Lower leg skin (tissue), 4 donors: ENCODE results near the gene EML1. TPM values are rescaled to one million over a fixed set of nuclear protein-coding genes. Genes with fewer than 3 reads are reported as not detected.

Experiments
- DNase-seq, 2 donors: peaks; one replicate each; pipeline ENCODE4 v3.0.0-alpha.2; 2019; ENCODE audit warnings: low spot score in 2 of 2
- H3K4me3 ChIP-seq: fragments of 200-600 bp; sonication (generic); 2 replicates; pipeline ENCODE4 v1.5.1; 2017; ENCODE audit warnings: mild to moderate bottlenecking, low read depth; ENCODE audit not compliant: poor library complexity, severe bottlenecking
- CTCF ChIP-seq, 3 donors: fragments of 450-650 bp; IDR thresholded peaks; one replicate each; pipeline ENCODE4 v1.5.1; 2016; ENCODE audit warnings: antibody characterized with exemption in 3 of 3, mild to moderate bottlenecking in 3 of 3, moderate library complexity in 2 of 3
- POLR2A ChIP-seq, 2 donors: fragments of 450-650 bp; IDR thresholded peaks; one replicate each; pipeline ENCODE4 v1.6.1; 2016 to 2017; ENCODE audit warnings: antibody characterized with exemption in 2 of 2, mild to moderate bottlenecking in 1 of 2, moderate library complexity in 1 of 2
- WGBS, 2 donors: methylation state at CpG; one replicate each; pipeline ENCODE4 v1.1.5; 2018; 5-methylcytosine and 5-hydroxymethylcytosine counted together
- intact Hi-C: fragments of 100-400 bp; cut with DNase I; formaldehyde crosslinking; loops from one replicate; pipeline ENCODE4 v1.15.0; 2023; ENCODE audit warnings: low total_unique reads
- total RNA-seq, 4 donors: library from RNA; depleted of rRNA; stranded (reverse); fragments of >200 nt; gene quantifications; one replicate each; pipeline ENCODE4 v1.1.0, GENCODE V29; 2016

Gene EML1
- total RNA-seq, 4 donors from 2014 or later: 10.7 to 24.7 (median 21.3) TPM

GRCh38 chr14:99788713-99789112, 4.5 kb upstream of the EML1 start:
- 93 to 98% methylated on average over 6 of the region's 6 CpGs for WGBS, 2 donors
- TF ChIP-seq CTCF (IDR thresholded peaks at IDR 0.05): no peak
- TF ChIP-seq POLR2A (IDR thresholded peaks at IDR 0.05): no peak
- DNase-seq: no peak
- intact Hi-C loops: no loop called here
- H3K4me3 ChIP-seq: no peak overlapping the region

GRCh38 chr14:99789581-99789980, 3.6 kb upstream of the EML1 start:
- WGBS, 2 donors: 38 to 50% methylated on average over 2 of the region's 2 CpGs
- DNase-seq: no peak
- intact Hi-C loops: no loop called here
- TF ChIP-seq POLR2A (IDR thresholded peaks at IDR 0.05) (no peak), CTCF (IDR thresholded peaks at IDR 0.05) (no peak)
- no peak overlapping the region for H3K4me3 ChIP-seq

GRCh38 chr14:99790201-99790977, 2.8 kb upstream of the EML1 start:
- peak in 1 of 2 donors; percentile 68 for DNase-seq
- 86 to 88% methylated on average over 7 of the region's 7 CpGs for WGBS, 2 donors
- H3K4me3 ChIP-seq: no peak overlapping the region
- intact Hi-C loops: no loop called here
- TF ChIP-seq CTCF (IDR thresholded peaks at IDR 0.05) (no peak), POLR2A (IDR thresholded peaks at IDR 0.05) (no peak)

- TF ChIP-seq POLR2A (IDR thresholded peaks at IDR 0.05): no peak
- TF ChIP-seq CTCF (IDR thresholded peaks at IDR 0.05): no peak
- peak; percentile 44 to 88 for DNase-seq
- intact Hi-C loops: no loop called here
- H3K4me3 ChIP-seq: no peak overlapping the region
- WGBS, 2 donors: 52 to 64% methylated on average over 6 of the region's 6 CpGs
These were observed 2.2 kb upstream of the EML1 start for GRCh38 chr14:99790978-99791376.

- peak in 1 of 2 donors; percentile 75 for DNase-seq
- intact Hi-C loops: no loop called here
- H3K4me3 ChIP-seq: no peak overlapping the region
- no peak for TF ChIP-seq POLR2A (IDR thresholded peaks at IDR 0.05)
- TF ChIP-seq CTCF (IDR thresholded peaks at IDR 0.05): no peak
- 81 to 88% methylated on average over 13 of the region's 13 CpGs for WGBS, 2 donors
These were observed 1.6 kb upstream of the EML1 start for GRCh38 chr14:99791476-99792209.
